Body of pancreas (tissue), 4 donors: Measurements from ENCODE around the gene SEMA5B. TPM values are rescaled to one million over a fixed set of nuclear protein-coding genes. Genes with fewer than 3 reads are reported as not detected.

ENCODE experiments used
- ATAC-seq: fragments of 150-250 bp; one replicate; pipeline ENCODE4 v1.9.1; 2016
- DNase-seq, 4 donors: peaks; one replicate each; pipeline ENCODE4 v3.0.0-alpha.2; 2019
- H3K27ac ChIP-seq, 4 donors: fragments of 200-600 bp; sonication (generic); 1 replicate in 3 of 4; 2 replicates in 1 of 4; pipeline versions ENCODE4 v1.5.1 to v1.6.1; 2016 to 2019; ENCODE audit warnings: mild to moderate bottlenecking in 1 of 4, mixed read lengths in 1 of 4, moderate library complexity in 1 of 4
- H3K27me3 ChIP-seq, 2 donors: fragments of 200-600 bp; sonication (generic); one replicate each; pipeline ENCODE4 v1.6.0; 2016; ENCODE audit warnings: mild to moderate bottlenecking in 1 of 2
- H3K36me3 ChIP-seq, 2 donors: fragments of 200-600 bp; sonication (generic); replicated peaks in 1 of 2; 2 replicates each; pipeline ENCODE4 v1.5.1; 2016; ENCODE audit warnings: low read depth in 2 of 2; ENCODE audit not compliant: insufficient read depth in 1 of 2
- H3K4me1 ChIP-seq: fragments of 200-600 bp; sonication (generic); one replicate; pipeline ENCODE4 v1.6.0; 2016
- H3K4me3 ChIP-seq, 2 donors: fragments of 200-600 bp; sonication (generic); 1 replicate in 1 of 2; 2 replicates in 1 of 2; pipeline ENCODE4 v1.5.1; 2016 to 2019
- H3K9me3 ChIP-seq, 3 donors: fragments of 200-600 bp; sonication (generic); 1 replicate in 2 of 3; 2 replicates in 1 of 3; pipeline ENCODE4 v1.5.1; 2016
- CTCF ChIP-seq, 7 experiments: fragments of 450-650 bp in 4 of 7; fragments of 200-600 bp in 3 of 7; sonication (generic) in 3 of 7; IDR thresholded peaks; one replicate each; pipeline ENCODE4 v1.5.1; 2016 to 2019; ENCODE audit warnings: antibody characterized with exemption in 7 of 7
- POLR2A ChIP-seq, 3 donors: fragments of 450-650 bp; IDR thresholded peaks; one replicate each; pipeline ENCODE4 v1.6.1; 2016; ENCODE audit warnings: antibody characterized with exemption in 3 of 3, mild to moderate bottlenecking in 2 of 3
- WGBS, 2 donors: methylation state at CpG; one replicate each; pipeline ENCODE4 v1.1.5; 2017; 5-methylcytosine and 5-hydroxymethylcytosine counted together
- intact Hi-C: fragments of 100-400 bp; cut with DNase I; formaldehyde crosslinking; loops from one replicate; pipeline ENCODE4 v1.15.1; 2023
- total RNA-seq, 2 donors: library from RNA; depleted of rRNA; stranded (reverse); fragments of >200 nt; gene quantifications; one replicate each; pipeline ENCODE4 v1.1.0, GENCODE V29; 2016

Gene SEMA5B
- total RNA-seq, 2 donors from 2014 or later, result 1.0 to 15.2 TPM

- 65 to 72% methylated on average over 10 of the region's 10 CpGs for WGBS, 2 donors
- ATAC-seq (no peak), DNase-seq (no peak)
- intact Hi-C loops, result no loop called here
- no peaks in the 10 kb centered on the region for H3K27me3 ChIP-seq
- TF ChIP-seq POLR2A (IDR thresholded peaks at IDR 0.05) (no peak), CTCF (IDR thresholded peaks at IDR 0.05) (no peak)
- no peak overlapping the region for H3K27ac ChIP-seq
- no peak overlapping the region for H3K4me3 ChIP-seq
- no peaks in the 10 kb centered on the region for H3K4me1 ChIP-seq
- H3K36me3 ChIP-seq, result no peaks in the 10 kb centered on the region
- H3K9me3 ChIP-seq, result no peaks in the 10 kb centered on the region
These were observed 18.9 kb upstream of the SEMA5B start for GRCh38 chr3:123046262-123047061.

GRCh38 chr3:123044981-123045763 lies 17.6 kb upstream of the SEMA5B start:
- no peaks in the 10 kb centered on the region for H3K27me3 ChIP-seq
- no peaks in the 10 kb centered on the region for H3K9me3 ChIP-seq
- DNase-seq (no peak), ATAC-seq (no peak)
- intact Hi-C loops, result no loop called here
- H3K36me3 ChIP-seq, result no peaks in the 10 kb centered on the region
- no peak overlapping the region for H3K4me3 ChIP-seq
- 79 to 81% methylated on average over 5 of the region's 5 CpGs for WGBS, 2 donors
- TF ChIP-seq CTCF (IDR thresholded peaks at IDR 0.05) (no peak), POLR2A (IDR thresholded peaks at IDR 0.05) (no peak)
- no peak overlapping the region for H3K27ac ChIP-seq
- no peaks in the 10 kb centered on the region for H3K4me1 ChIP-seq

- Histone ChIP-seq H3K27me3 (no peaks in the 10 kb centered on the region), H3K36me3 (no peaks in the 10 kb centered on the region), H3K9me3 (no peaks in the 10 kb centered on the region), H3K27ac (no peak overlapping the region), H3K4me3 (no peak overlapping the region), H3K4me1 (no peaks in the 10 kb centered on the region)
- ATAC-seq (no peak), DNase-seq (no peak)
- TF ChIP-seq POLR2A (IDR thresholded peaks at IDR 0.05), result no peak
- TF ChIP-seq CTCF (IDR thresholded peaks at IDR 0.05), result no peak
- intact Hi-C loops, result no loop called here
- 82 to 83% methylated on average over 6 of the region's 6 CpGs for WGBS, 2 donors
These were observed 14.8 kb upstream of the SEMA5B start for GRCh38 chr3:123042413-123042812.

GRCh38 chr3:123039178-123039577 lies 11.6 kb upstream of the SEMA5B start:
- WGBS, 2 donors, result 67 to 69% methylated on average over 3 of the region's 3 CpGs
- ATAC-seq (no peak), DNase-seq (no peak)
- Histone ChIP-seq H3K36me3 (no peaks in the 10 kb centered on the region), H3K4me1 (no peaks in the 10 kb centered on the region), H3K4me3 (no peak overlapping the region), H3K27me3 (no peaks in the 10 kb centered on the region), H3K9me3 (no peaks in the 10 kb centered on the region), H3K27ac (no peak overlapping the region)
- intact Hi-C loops, result no loop called here
- TF ChIP-seq CTCF (IDR thresholded peaks at IDR 0.05), result no peak
- TF ChIP-seq POLR2A (IDR thresholded peaks at IDR 0.05), result no peak
